Peyer's patch (tissue), 4 donors: Measurements from ENCODE around the gene GALM.

Experiments used
- POLR2A ChIP-seq, 2 donors: fragments of 450-650 bp; IDR thresholded peaks; one replicate each; pipeline ENCODE4 v1.5.1; 2017; ENCODE audit warnings: antibody characterized with exemption in 2 of 2, mild to moderate bottlenecking in 2 of 2, moderate library complexity in 2 of 2
- TF ChIP-seq, protein P1 (sequence below), 6 experiments: fragments of 450-650 bp in 4 of 6; fragments of 200-600 bp in 2 of 6; sonication (generic) in 1 of 6; IDR thresholded peaks; one replicate each; pipeline ENCODE4 v1.5.1; 2017 to 2019; ENCODE audit warnings: antibody characterized with exemption in 6 of 6, mild to moderate bottlenecking in 3 of 6, moderate library complexity in 1 of 6

GRCh38 chr2:38748391-38748790 lies 82.5 kb downstream of the GALM start:
- TF ChIP-seq, protein P1, sequence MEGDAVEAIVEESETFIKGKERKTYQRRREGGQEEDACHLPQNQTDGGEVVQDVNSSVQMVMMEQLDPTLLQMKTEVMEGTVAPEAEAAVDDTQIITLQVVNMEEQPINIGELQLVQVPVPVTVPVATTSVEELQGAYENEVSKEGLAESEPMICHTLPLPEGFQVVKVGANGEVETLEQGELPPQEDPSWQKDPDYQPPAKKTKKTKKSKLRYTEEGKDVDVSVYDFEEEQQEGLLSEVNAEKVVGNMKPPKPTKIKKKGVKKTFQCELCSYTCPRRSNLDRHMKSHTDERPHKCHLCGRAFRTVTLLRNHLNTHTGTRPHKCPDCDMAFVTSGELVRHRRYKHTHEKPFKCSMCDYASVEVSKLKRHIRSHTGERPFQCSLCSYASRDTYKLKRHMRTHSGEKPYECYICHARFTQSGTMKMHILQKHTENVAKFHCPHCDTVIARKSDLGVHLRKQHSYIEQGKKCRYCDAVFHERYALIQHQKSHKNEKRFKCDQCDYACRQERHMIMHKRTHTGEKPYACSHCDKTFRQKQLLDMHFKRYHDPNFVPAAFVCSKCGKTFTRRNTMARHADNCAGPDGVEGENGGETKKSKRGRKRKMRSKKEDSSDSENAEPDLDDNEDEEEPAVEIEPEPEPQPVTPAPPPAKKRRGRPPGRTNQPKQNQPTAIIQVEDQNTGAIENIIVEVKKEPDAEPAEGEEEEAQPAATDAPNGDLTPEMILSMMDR (IDR thresholded peaks at IDR 0.05): no peak
- TF ChIP-seq POLR2A (IDR thresholded peaks at IDR 0.05): no peak
